ENCODE measurements around the gene FBXW7. TPM values are rescaled to one million over a fixed set of nuclear protein-coding genes. Genes with fewer than 3 reads are reported as not detected.

Gene FBXW7
- total RNA-seq, 4 donors from 2014 or later: 106 to 363 (median 138) TPM

GRCh38 chr4:152363086-152363485 is 172.8 kb downstream of the FBXW7 start:
- no peaks in the 10 kb centered on the region for H3K9me3 ChIP-seq
- DNase-seq (ENCODE audit: low spot score in 2 of 2): no peak
- TF ChIP-seq CTCF (IDR thresholded peaks at IDR 0.05) (no peak), POLR2A (IDR thresholded peaks at IDR 0.05) (no peak)

GRCh38 chr4:152360045-152360410 is 175.9 kb downstream of the FBXW7 start:
- H3K4me1 ChIP-seq: peaks cover 30% of the 10 kb centered on the region
- no peaks in the 10 kb centered on the region for H3K9me3 ChIP-seq
- no peaks in the 10 kb centered on the region for H3K27me3 ChIP-seq
- no peak overlapping the region for H3K27ac ChIP-seq
- TF ChIP-seq CTCF (IDR thresholded peaks at IDR 0.05) (no peak), POLR2A (IDR thresholded peaks at IDR 0.05) (no peak), EP300 (IDR thresholded peaks at IDR 0.05) (no peak), POLR2AphosphoS5 (IDR thresholded peaks at IDR 0.05) (no peak)
- DNase-seq (ENCODE audit: low spot score in 2 of 2): no peak
- no peaks in the 10 kb centered on the region for H3K36me3 ChIP-seq
- WGBS: 94% methylated on average over 1 of the region's 1 CpG
- no peak overlapping the region for H3K4me3 ChIP-seq

More at GRCh38 chr4:152363086-152363485, 172.8 kb downstream of the FBXW7 start:
- Histone ChIP-seq H3K36me3 (no peaks in the 10 kb centered on the region), H3K27ac (peak overlapping the region; percentile 0), H3K27me3 (no peaks in the 10 kb centered on the region), H3K4me1 (peaks cover 18% of the 10 kb centered on the region), H3K4me3 (no peak overlapping the region)

- no peak overlapping the region for H3K4me3 ChIP-seq
- 88% methylated on average over 9 of the region's 9 CpGs for WGBS
- no peak overlapping the region for H3K27ac ChIP-seq
- no peaks in the 10 kb centered on the region for H3K36me3 ChIP-seq
- no peaks in the 10 kb centered on the region for H3K27me3 ChIP-seq
- TF ChIP-seq POLR2AphosphoS5 (IDR thresholded peaks at IDR 0.05): no peak
- no peak for TF ChIP-seq POLR2A (IDR thresholded peaks at IDR 0.05)
- peaks cover 30% of the 10 kb centered on the region for H3K4me1 ChIP-seq
- no peaks in the 10 kb centered on the region for H3K9me3 ChIP-seq
- no peak for DNase-seq (ENCODE audit: low spot score in 2 of 2)
Measured at GRCh38 chr4:152359208-152360044, 176.5 kb downstream of the FBXW7 start.

GRCh38 chr4:152357206-152357605 is 178.7 kb downstream of the FBXW7 start:
- DNase-seq (ENCODE audit: low spot score in 2 of 2): no peak
- TF ChIP-seq POLR2A (IDR thresholded peaks at IDR 0.05) (no peak), EP300 (IDR thresholded peaks at IDR 0.05) (no peak), POLR2AphosphoS5 (IDR thresholded peaks at IDR 0.05) (no peak), CTCF (IDR thresholded peaks at IDR 0.05) (no peak)
- H3K36me3 ChIP-seq: no peaks in the 10 kb centered on the region
- no peaks in the 10 kb centered on the region for H3K27me3 ChIP-seq
- no peak overlapping the region for H3K4me3 ChIP-seq
- WGBS: 78% methylated on average over 6 of the region's 6 CpGs
- H3K9me3 ChIP-seq: no peaks in the 10 kb centered on the region
- H3K27ac ChIP-seq: no peak overlapping the region
- H3K4me1 ChIP-seq: peaks cover 32% of the 10 kb centered on the region

GRCh38 chr4:152356428-152357034 is 179.4 kb downstream of the FBXW7 start:
- Histone ChIP-seq H3K4me1 (peaks cover 32% of the 10 kb centered on the region), H3K9me3 (no peaks in the 10 kb centered on the region), H3K27me3 (no peaks in the 10 kb centered on the region), H3K36me3 (no peaks in the 10 kb centered on the region), H3K27ac (no peak overlapping the region), H3K4me3 (no peak overlapping the region)
- DNase-seq (ENCODE audit: low spot score in 2 of 2): no peak
- TF ChIP-seq POLR2A (IDR thresholded peaks at IDR 0.05) (no peak), CTCF (IDR thresholded peaks at IDR 0.05) (no peak), POLR2AphosphoS5 (IDR thresholded peaks at IDR 0.05) (no peak), EP300 (IDR thresholded peaks at IDR 0.05) (no peak)
- WGBS: 58% methylated on average over 1 of the region's 1 CpG
